ENCODE results near the gene RTP4.
"Not testable (repeated sequence)": the region's sequence is repeated elsewhere in the genome, so short reads cannot be mapped to it uniquely, and the experiment has no call there.

RTP4 gene

GRCh38 chr3:187370051-187370450 is 1.9 kb downstream of the RTP4 start:
- DNase-seq (ENCODE audit: low read depth), result no peak

- DNase-seq (ENCODE audit: low read depth), result no peak
These were observed 7.4 kb downstream of the RTP4 start for GRCh38 chr3:187375581-187375980.

- no peak for DNase-seq (ENCODE audit: low read depth)
These were observed 9.7 kb downstream of the RTP4 start for GRCh38 chr3:187377842-187378241.

GRCh38 chr3:187382609-187383151 is 14.5 kb downstream of the RTP4 start:
- no peak for DNase-seq (ENCODE audit: low read depth)

GRCh38 chr3:187383246-187383645 is 15.1 kb downstream of the RTP4 start:
- no peak for DNase-seq (ENCODE audit: low read depth)

- no peak for DNase-seq (ENCODE audit: low read depth)
These were observed 17.1 kb downstream of the RTP4 start for GRCh38 chr3:187385296-187385695.

GRCh38 chr3:187396661-187397060 is 28.5 kb downstream of the RTP4 start:
- no peak for DNase-seq (ENCODE audit: low read depth)

- DNase-seq (ENCODE audit: low read depth), result no peak
These were observed 30.8 kb downstream of the RTP4 start for GRCh38 chr3:187398955-187399354.

GRCh38 chr3:187400756-187401155 is 32.6 kb downstream of the RTP4 start:
- DNase-seq (ENCODE audit: low read depth), result no peak

GRCh38 chr3:187401856-187402255 is 33.7 kb downstream of the RTP4 start:
- DNase-seq (ENCODE audit: low read depth), result no peak

GRCh38 chr3:187403768-187404288 is 35.6 kb downstream of the RTP4 start:
- no peak for DNase-seq (ENCODE audit: low read depth)

GRCh38 chr3:187406927-187407326 is 38.7 kb downstream of the RTP4 start:
- no peak for DNase-seq (ENCODE audit: low read depth)

- not testable (repeated sequence) for DNase-seq (ENCODE audit: low read depth)
These were observed 44.0 kb downstream of the RTP4 start for GRCh38 chr3:187411991-187412781.
